Psoas muscle (tissue), 8 donors: ENCODE results near the gene MS4A4E. TPM values are rescaled to one million over a fixed set of nuclear protein-coding genes. Genes with fewer than 3 reads are reported as not detected.
A peak's percentile ranks its signal among the peaks of the same experiment; 100 is the strongest.

Experiments
- ATAC-seq, 4 donors: fragments of 200-7000 bp; cut with Tn5 transposase; one replicate each; pipeline ENCODE4 v1.9.1; 2020; ENCODE audit warnings: moderate library complexity in 3 of 4, mild to moderate bottlenecking in 2 of 4
- DNase-seq, 2 donors: peaks; one replicate each; pipeline ENCODE4 v3.0.0-alpha.2; 2020
- H3K27ac ChIP-seq: fragments of 200-600 bp; one replicate; pipeline ENCODE4 v1.8.0; 2022
- H3K27me3 ChIP-seq, 3 donors: fragments of 200-600 bp in 1 of 3; one replicate each; pipeline versions ENCODE4 v1.6.1 to v1.8.0; 2013 to 2022; ENCODE audit warnings: low read length in 2 of 3, mild to moderate bottlenecking in 2 of 3, moderate library complexity in 1 of 3; ENCODE audit not compliant: insufficient read depth in 3 of 3
- H3K36me3 ChIP-seq, 2 donors: fragments of 200-600 bp in 1 of 2; one replicate each; pipeline versions ENCODE4 v1.6.1 to v1.8.0; 2013 to 2022; ENCODE audit warnings: low read depth in 1 of 2, mild to moderate bottlenecking in 1 of 2, moderate library complexity in 1 of 2; ENCODE audit not compliant: insufficient read depth in 1 of 2
- H3K4me1 ChIP-seq: fragments of 200-600 bp; one replicate; pipeline ENCODE4 v1.8.0; 2022
- H3K4me3 ChIP-seq: fragments of 200-600 bp; one replicate; pipeline ENCODE4 v1.8.0; 2022; ENCODE audit warnings: mild to moderate bottlenecking
- H3K9me3 ChIP-seq: fragments of 200-600 bp; one replicate; pipeline ENCODE4 v1.8.0; 2022
- CTCF ChIP-seq: fragments of 200-600 bp; IDR thresholded peaks from one replicate; pipeline ENCODE4 v1.8.0; 2022; ENCODE audit warnings: antibody characterized with exemption
- WGBS, 3 donors: extraction: QIAGEN DNeasy Blood & Tissue Kit; methylation state at CpG; one replicate each; pipeline versions ENCODE4 v1.1.6 to v1.1.7; 2013; 5-methylcytosine and 5-hydroxymethylcytosine counted together
- intact Hi-C, 2 donors: fragments of 100-400 bp; cut with DNase I; formaldehyde crosslinking; loops; one replicate each; pipeline versions ENCODE4 v1.11.0 to v1.14.2; 2022
- polyA plus RNA-seq, 3 donors: library from polyadenylated mRNA; stranded (reverse); fragments of 200-250 nt; gene quantifications; one replicate each; pipeline ENCODE4 v1.2.3, GENCODE V29; 2013
- total RNA-seq, 4 donors: library from RNA; stranded (reverse); fragmentation: NEBNext Ultra II Directional in 2 of 4; extraction: Animal tissue kit (Norgen Biotek cat#: 25700) in 2 of 4; gene quantifications; one replicate each; pipeline versions ENCODE4 v1.2.1 to v1.2.4, GENCODE V29; 2021 to 2023
- donor health status: healthy with polysubstance abuse.
- donor health status: DM: no; HTN: no; CAD: no; lungs with moderate emphysema.
- donor health status: Bipolar disorder and iron deficiency.
- donor health status: healthy.
- donor health status: DM: yes; HTN: yes; CAD: no.
- donor health status: DM: no; HTN: no; CAD: no.
- donor health status: DM: no; HTN: no; CAD: no.
- donor health status: DM: yes; HTN: yes; CAD: no.

Gene MS4A4E
- total and polyA plus RNA-seq, 7 donors, result 0.05 to 1.6 (median 0.47) TPM

GRCh38 chr11:60172011-60172410 is 70.9 kb downstream of the MS4A4E start:
- TF ChIP-seq CTCF, result no peak
- H3K27ac ChIP-seq, result no peak overlapping the region
- H3K9me3 ChIP-seq, result no peaks in the 10 kb centered on the region
- ATAC-seq (no peak), DNase-seq (no peak)
- H3K4me1 ChIP-seq, result no peaks in the 10 kb centered on the region
- H3K4me3 ChIP-seq, result no peak overlapping the region
- no peaks in the 10 kb centered on the region for H3K27me3 ChIP-seq
- intact Hi-C loops, result no loop called here
- H3K36me3 ChIP-seq, result no peaks in the 10 kb centered on the region

DNA sequence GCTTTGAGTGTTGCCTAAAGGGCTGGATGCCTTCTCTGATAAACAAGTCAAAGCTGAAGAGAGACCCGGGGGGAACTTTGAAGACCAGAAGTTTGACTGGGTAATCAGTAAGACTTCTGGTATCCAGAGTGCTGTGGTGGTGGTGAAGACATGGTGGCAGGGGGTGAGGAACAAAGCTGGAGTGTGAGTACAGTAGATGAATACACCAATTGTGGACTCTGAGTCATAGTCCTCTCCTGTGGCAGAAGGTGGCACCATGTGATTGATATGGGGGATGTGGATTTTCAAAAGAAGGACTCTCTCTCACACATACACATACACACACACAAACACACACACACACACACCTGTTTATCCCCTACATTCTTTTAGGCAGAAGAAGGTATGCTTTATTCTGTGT is 72.4 kb downstream of the MS4A4E start:
- no peaks in the 10 kb centered on the region for H3K27me3 ChIP-seq

GRCh38 chr11:60169264-60169915 is 73.5 kb downstream of the MS4A4E start:
- no peaks in the 10 kb centered on the region for H3K27me3 ChIP-seq
- DNase-seq (no peak), ATAC-seq (peak in 1 of 4 donors; percentile 15)
- TF ChIP-seq CTCF, result peak; percentile 28
- H3K9me3 ChIP-seq, result no peaks in the 10 kb centered on the region
- H3K4me3 ChIP-seq, result no peak overlapping the region
- no peaks in the 10 kb centered on the region for H3K4me1 ChIP-seq
- intact Hi-C loops, result no loop called here
- no peak overlapping the region for H3K27ac ChIP-seq
- no peaks in the 10 kb centered on the region for H3K36me3 ChIP-seq
- WGBS, 3 donors, result 68 to 72% (median 71%) methylated on average over 6 of the region's 6 CpGs

More for the DNA sequence above, 72.4 kb downstream of the MS4A4E start:
- intact Hi-C loops, result no loop called here
- Histone ChIP-seq H3K9me3 (no peaks in the 10 kb centered on the region), H3K4me1 (no peaks in the 10 kb centered on the region), H3K27ac (no peak overlapping the region), H3K36me3 (no peaks in the 10 kb centered on the region), H3K4me3 (no peak overlapping the region)
- 86 to 100% (median 98%) methylated on average over 1 of the region's 1 CpG for WGBS, 3 donors
- no peak for DNase-seq
- no peak for ATAC-seq
- TF ChIP-seq CTCF, result no peak

DNA sequence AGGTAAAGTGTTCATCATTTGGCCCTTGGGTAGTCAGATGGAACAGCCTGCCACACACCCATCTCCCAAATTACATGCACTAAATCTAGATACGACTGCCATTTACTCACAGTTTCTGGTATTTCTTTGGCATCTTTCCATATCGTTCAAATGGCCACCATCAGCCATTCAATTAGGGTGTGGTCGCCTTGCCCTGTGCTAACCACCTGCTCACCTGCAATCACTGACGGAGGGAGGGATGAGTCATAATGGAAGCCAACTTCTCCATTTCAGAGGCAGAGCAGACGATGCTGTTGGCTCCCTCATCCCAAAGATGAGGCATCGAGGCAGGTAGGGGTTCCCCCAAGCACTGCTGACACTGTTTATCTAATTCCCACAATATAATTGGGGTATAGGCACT is 74.6 kb downstream of the MS4A4E start:
- 85 to 91% (median 90%) methylated on average over 6 of the region's 6 CpGs for WGBS, 3 donors
- H3K4me3 ChIP-seq, result no peak overlapping the region
- peak in 1 of 2 donors; percentile 12 for DNase-seq
- H3K27ac ChIP-seq, result no peak overlapping the region
- intact Hi-C loops, result no loop called here
- H3K4me1 ChIP-seq, result no peaks in the 10 kb centered on the region
- no peaks in the 10 kb centered on the region for H3K36me3 ChIP-seq
- H3K27me3 ChIP-seq, result no peaks in the 10 kb centered on the region
- no peak for ATAC-seq
- no peak for TF ChIP-seq CTCF
- H3K9me3 ChIP-seq, result no peaks in the 10 kb centered on the region

DNA sequence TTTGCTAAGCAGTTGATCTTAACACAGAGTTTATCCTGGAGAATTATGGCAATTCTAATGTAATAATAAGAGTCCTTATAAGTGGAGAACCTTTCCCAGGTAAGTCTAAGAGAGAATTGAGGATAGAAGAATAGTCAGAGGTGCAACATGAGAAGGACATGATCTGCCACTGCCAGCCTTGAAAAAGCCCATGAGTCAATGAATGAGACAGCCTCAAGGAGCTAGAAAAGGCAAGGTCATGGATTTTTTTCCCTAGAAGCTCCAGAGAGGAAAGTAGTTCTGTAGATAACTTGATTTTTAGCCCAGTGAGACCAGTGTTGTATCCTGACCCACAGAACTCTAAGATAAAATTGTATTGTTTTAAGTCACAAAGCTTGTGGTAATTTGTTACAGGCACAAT is 77.0 kb downstream of the MS4A4E start:
- ATAC-seq, result no peak
- no peak for TF ChIP-seq CTCF
- DNase-seq, result no peak
- Histone ChIP-seq H3K36me3 (no peaks in the 10 kb centered on the region), H3K27ac (no peak overlapping the region), H3K4me1 (no peaks in the 10 kb centered on the region), H3K4me3 (no peak overlapping the region), H3K27me3 (no peaks in the 10 kb centered on the region), H3K9me3 (no peaks in the 10 kb centered on the region)
- intact Hi-C loops, result no loop called here
